ENCODE measurements around the gene TMEM200A.

DNA sequence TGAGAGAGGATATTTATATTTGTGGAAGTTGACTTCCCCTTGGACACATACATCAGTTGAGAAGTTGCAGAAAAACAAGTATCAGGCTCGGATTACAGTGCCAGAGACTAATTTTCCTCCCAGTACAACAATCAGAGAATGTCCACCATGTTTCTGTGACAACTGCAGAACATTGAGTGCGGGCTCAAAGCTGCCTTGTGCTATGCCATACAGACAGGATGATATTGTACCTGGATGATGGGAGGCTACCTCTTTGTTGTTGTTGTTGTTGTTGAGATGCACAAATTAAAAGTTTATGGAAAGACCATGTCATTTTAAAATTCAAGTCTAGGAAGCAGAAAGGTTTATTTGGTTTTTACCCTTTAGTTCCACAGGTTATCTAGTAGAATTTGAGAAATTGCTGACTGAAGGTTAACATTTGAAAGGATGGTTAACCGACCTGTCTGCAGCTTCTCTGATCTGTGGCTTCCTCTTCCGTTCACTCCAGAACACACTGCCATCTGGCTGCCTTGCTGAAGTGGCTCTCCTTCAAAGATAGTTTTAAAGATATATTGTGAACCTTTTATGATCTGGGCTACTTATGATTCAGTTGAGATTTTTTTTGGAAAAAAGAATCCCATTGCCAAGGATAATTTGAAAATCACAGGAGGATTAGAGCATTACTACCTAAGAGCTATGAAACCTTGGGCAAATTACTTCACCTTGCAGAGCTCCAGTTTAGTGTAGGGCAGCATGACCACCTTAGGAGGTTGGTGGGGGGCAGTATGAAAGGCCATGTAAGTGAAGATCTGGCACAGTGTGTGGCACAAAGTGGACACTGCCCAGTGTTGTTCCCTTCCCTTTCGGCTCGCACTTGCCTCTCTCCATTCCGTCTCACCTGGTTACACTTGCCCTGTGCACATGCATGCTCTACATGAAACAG is 15.9 kb downstream of the TMEM200A start:
- no peak for TF ChIP-seq CTCF (conservative IDR thresholded peaks at IDR 0.05 in 1 of 2, IDR thresholded peaks at IDR 0.05 in 1 of 2; ENCODE audit: extremely low read depth in 1 of 2, insufficient read depth in 1 of 2, low read depth in 1 of 2, low read length in 2 of 2)
- no peak for TF ChIP-seq EZH2 (IDR thresholded peaks at IDR 0.05; ENCODE audit: borderline replicate concordance, low read length)
